KG1 (cell line): ENCODE data around the gene TOP2A.

Experiments used
- DNase-seq: peaks from one replicate; lab custom pipeline; 2025; lab: John Stamatoyannopoulos, UW

The TOP2A gene

GRCh38 chr17:40452216-40452787, 34.6 kb upstream of the TOP2A start:
- no peak for DNase-seq

DNA sequence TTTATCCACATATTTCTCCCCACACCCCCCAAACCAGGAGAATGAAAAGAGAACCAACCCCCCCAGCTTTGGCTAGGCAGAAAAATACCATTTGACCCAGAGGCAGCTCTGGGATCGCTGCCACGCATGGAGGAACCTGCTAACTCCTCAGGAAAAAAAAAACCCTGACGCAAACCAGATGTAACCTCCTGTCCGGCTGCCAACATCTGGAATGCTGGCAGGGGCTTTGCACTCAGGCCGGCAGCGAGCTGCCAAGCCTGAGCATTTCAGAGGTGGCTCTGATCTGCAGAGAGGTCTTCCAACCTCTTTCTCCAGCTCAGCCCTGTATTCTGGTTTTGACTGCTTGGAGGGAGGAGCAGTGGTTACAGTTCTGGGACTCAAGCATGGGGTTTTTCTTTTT, 33.7 kb upstream of the TOP2A start:
- DNase-seq, result no peak

GRCh38 chr17:40450175-40450574, 32.5 kb upstream of the TOP2A start:
- no peak for DNase-seq

DNA sequence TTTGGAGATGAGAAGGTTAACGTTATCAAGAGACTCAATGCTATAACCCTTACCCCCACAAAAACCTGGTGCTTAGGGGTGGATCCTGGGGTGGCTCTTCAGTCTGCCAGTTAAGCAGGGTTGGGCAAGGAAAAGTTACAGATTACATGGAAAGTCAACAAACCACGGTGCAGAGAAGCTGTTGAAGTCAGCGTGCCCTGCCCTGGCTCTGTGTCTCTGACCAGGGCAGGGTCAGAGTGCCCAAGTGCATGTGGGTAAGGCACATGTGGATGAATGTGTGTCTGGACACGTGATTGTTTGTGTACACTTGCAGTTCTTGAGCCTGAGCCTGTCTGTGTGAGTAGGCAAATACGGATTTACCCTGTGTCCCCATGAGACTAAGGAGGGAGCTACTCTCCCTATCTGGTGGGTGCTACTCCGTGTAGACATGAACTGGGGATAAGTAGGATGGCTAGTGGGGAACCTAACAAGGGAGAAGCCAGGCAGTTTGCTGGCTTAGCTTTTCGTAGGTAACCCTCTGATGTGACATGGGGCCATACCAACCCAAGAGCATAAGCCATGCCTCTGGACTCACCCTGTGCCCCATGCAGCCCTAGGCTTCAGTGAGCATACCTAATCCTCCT, 31.1 kb upstream of the TOP2A start:
- DNase-seq, result no peak

- peak; percentile 48 for DNase-seq
These were observed 30.5 kb upstream of the TOP2A start for GRCh38 chr17:40448213-40448638.

DNA sequence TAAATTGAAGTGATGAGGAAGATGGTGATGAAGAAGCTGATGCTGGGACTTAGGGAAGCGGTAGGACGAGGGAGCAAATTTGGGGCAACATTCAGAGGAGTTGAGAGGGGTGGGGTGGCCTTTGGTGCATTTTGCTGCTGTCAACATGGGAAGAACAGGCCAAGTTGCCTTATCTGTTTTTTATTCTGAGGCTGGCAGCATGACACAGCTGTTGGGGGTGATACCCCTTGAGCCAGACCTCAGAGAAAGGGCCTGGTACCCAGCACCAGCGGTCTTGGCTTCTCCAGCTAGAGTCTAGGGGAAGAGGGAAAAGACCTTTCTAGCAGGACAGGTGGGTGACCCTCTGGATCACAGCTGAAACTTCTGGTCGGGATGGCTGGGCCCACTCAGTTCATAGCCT, 30.1 kb upstream of the TOP2A start:
- no peak for DNase-seq

- no peak for DNase-seq
These were observed 29.5 kb upstream of the TOP2A start for GRCh38 chr17:40447148-40447644.

GRCh38 chr17:40445751-40446468, 28.2 kb upstream of the TOP2A start:
- DNase-seq, result no peak

- DNase-seq, result no peak
These were observed 26.5 kb upstream of the TOP2A start for GRCh38 chr17:40443988-40444899.

DNA sequence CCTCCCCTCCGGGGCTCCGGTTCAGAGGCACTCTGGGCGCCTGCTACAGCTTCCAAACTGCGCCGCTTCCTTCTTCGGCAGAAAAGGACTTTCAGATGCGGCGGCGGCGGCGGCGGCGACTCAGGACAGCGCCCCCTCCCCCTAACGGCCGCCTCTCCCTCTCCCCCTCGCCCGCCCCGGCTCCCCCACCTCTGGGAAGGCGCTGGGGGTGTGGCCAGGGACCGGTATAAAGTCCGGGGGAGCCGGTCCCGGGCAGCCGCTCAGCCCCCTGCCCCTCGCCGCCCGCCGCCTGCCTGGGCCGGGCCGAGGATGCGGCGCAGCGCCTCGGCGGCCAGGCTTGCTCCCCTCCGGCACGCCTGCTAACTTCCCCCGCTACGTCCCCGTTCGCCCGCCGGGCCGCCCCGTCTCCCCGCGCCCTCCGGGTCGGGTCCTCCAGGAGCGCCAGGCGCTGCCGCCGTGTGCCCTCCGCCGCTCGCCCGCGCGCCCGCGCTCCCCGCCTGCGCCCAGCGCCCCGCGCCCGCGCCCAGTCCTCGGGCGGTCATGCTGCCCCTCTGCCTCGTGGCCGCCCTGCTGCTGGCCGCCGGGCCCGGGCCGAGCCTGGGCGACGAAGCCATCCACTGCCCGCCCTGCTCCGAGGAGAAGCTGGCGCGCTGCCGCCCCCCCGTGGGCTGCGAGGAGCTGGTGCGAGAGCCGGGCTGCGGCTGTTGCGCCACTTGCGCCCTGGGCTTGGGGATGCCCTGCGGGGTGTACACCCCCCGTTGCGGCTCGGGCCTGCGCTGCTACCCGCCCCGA, 25.7 kb upstream of the TOP2A start, which contains the start of gene IGFBP4:
TSS of gene IGFBP4 (plus strand) at position 255 of the 792 bp plus-strand sequence. CDS start at position 541, 286 bp downstream.
- DNase-seq, result peak; percentile 53

GRCh38 chr17:40442392-40443195, 24.9 kb upstream of the TOP2A start:
- DNase-seq, result no peak

- no peak for DNase-seq
These were observed 22.5 kb upstream of the TOP2A start for GRCh38 chr17:40440166-40440565.

DNA sequence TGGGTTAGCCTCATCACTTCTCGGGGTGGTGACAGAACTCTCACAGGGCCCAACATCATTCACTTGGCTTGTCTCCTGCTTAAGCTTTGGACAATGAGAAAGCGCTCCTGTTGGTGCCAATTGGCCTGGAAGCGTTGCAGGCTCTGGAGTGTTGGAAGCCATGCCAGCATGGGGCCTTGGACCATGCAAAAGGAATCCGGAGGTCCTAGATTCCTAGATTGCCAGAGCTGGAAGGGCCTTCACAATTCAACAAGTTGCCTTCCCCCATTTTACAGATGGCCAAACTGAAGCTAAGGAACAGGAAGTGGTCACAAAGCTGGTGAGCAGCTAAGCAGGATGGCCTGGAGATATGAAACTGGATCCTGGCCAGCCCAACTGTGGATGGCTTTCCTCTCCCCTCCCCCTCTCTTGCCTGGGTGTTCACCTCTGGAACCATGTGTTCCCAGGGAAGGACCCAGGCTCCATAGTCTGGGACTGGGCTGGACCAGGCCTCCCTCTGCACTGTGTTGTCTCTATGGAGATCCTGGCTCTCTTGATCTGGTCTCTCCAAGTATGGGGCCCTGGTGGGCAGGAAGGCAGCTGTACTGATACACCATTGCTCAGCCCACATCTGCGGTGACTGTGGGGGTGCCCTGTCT, 19.5 kb upstream of the TOP2A start:
- no peak for DNase-seq

DNA sequence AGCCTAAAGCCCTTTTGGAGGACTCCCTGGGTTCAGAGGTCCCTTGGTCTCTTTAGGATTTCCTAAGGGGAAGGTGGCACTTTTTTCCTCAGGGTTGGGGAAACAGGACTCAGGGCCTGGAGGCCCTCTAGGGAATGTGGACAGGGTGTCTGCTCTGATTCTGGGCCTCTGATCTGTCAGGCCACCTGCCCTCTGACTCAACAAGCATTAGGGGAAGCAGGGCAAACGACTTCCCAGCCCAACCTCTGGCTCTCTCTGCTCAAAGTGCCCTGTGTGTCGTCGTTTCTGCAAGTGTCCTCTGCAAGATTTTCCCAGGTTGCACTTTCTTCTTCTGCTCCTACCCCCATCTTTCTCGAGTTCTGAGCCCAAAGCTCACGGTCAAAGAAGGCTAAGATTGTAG, 18.9 kb upstream of the TOP2A start:
- DNase-seq, result no peak

- no peak for DNase-seq
These were observed 16.1 kb upstream of the TOP2A start for GRCh38 chr17:40433551-40434415.

GRCh38 chr17:40432864-40433528, 15.3 kb upstream of the TOP2A start:
- no peak for DNase-seq

- no peak for DNase-seq
These were observed 13.5 kb upstream of the TOP2A start for GRCh38 chr17:40431231-40431602.
